H54 (cell line): ENCODE data around the gene IFI16.
"Not testable (repeated sequence)": the region's sequence is repeated elsewhere in the genome, so short reads cannot be mapped to it uniquely, and the experiment has no call there.

ENCODE experiments used
- DNase-seq: peaks from one replicate; pipeline ENCODE4 v3.0.0; 2011; ENCODE audit warnings: low spot score, mixed read lengths; ENCODE audit not compliant: insufficient read length
- FAIRE-seq: peaks from 3 replicates; lab custom pipeline; 2011; peaks lifted over from hg19 to GRCh38; lab: Jason Lieb, UNC
- POLR2A ChIP-seq: IDR thresholded peaks from 2 replicates; pipeline ENCODE4 v1.6.1; 2011; ENCODE audit warnings: low read depth, mild to moderate bottlenecking, low read length

IFI16 gene

DNA sequence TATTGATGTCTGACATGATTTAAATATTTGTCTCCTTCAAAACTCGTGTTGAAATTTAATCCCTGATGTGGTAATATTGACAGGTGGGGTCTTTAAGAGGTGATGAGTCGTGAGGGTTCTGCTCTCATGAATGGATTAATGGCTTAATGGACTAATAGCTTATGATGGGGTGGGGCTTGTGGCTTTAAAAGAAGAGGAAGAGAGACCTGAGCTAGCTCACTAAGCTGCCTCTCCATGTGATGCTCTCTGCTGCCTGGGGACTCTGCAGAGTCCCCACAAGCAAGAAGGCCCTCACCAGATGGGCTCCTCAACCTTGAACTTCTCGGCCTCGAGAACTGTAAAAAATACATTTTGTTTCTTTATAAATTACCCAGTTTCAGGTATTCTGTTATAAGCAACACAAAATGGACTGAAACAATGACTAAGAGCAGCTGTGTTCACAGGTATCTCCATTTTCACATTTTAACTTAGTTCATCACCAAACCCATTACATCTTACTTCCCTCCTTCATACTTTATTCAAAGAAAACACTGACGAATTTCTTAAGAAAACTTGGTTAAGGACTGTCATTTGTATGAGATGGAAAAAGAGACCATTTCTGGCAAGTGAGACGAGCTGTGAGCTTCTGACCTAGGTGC is 79.0 kb downstream of the IFI16 start:
- DNase-seq (no peak), FAIRE-seq (no peak)

DNA sequence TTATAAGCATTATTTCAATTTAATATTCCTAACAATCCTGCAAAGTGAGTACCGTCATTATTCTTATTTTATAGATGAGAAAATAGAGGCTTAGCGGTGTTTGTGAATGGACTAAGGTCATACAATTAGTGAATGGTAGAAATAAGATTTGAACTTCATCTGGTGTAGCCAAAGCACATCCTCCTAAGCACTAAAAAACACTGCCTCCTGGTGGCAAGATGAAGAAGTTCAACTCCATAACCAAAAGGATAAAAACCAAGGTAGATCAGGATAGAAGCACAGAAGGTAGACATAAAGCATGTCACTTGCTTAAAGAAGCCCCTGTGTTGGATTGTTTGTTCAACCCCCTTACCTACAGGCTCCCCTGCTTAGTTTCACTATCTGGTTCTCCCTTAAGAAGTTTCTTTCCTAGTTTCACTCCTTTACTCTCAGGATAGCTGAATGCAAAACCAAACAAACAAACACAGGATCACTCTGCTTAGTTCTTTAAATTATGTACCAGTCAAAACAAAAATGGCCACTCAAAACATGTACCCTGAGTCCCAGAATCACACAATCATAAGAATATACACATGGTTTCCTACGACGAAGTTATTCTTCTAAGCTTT is 79.6 kb downstream of the IFI16 start:
- DNase-seq (no peak), FAIRE-seq (no peak)
- TF ChIP-seq POLR2A = no peak

More for the DNA sequence above, 79.0 kb downstream of the IFI16 start:
- no peak for TF ChIP-seq POLR2A

DNA sequence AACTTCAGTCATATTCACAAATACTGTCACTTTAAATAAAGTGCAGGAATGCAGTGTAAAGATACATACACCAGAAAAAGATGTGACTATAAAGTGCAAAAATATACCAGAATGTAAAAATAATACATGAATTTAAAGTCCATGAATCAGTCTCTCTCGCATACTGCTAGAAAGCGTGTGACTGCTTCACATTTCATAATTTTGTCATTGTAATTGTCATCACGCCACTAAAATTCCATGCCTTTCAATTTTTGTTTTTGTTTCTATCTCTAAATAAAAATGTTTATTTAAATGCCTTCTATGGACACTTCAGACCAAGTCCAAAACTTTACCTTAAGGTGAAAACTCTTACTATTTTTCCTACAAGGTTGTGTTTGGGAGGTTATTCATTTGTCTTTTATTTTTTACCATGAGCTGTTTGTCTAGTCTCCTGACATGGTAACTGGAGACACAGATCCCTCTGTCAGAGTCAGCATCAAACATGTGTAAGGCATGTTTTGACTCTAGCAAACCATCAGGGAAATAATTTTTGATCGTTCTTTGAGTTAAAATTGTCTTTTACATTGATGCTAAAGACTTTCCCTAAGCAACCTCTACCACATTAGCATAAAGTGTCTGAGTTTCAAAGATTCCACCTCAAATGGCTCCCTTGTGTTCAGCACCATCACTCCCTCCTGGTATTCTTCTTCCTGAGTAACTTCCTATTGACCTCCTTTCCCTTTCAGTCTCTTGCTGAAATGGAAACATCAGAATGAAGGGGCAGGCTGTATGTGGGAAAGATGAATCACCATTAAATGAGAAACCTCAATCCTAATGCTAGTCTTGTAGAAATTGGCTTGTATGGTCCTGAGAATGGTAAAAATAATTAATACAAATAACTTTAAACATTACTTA is 80.8 kb downstream of the IFI16 start:
- no peak for TF ChIP-seq POLR2A
- DNase-seq (no peak), FAIRE-seq (no peak)

- no peak for TF ChIP-seq POLR2A
- DNase-seq = no peak
- no peak for FAIRE-seq
Observed at GRCh38 chr1:159091180-159091560, 81.5 kb downstream of the IFI16 start.

DNA sequence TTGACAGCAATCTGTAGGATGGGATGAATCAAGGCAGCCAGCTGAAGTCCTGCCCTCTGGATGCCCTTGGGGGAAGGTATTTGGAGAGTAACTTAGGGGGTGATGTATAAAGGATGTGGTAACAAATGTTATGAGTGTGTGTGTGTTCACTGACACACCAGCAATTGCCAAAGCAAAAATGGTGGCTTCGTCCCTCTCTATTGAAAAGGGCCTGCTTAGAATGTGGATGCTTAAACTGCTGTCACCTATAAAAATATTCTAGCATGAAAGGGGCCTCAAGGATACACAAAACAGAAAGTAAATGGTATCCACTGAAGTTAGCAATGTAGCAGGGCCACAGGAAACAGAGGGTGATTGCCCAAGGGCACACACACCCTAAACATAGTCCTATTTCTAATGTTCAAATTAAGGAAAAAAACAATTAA is 81.9 kb downstream of the IFI16 start:
- no peak for FAIRE-seq
- DNase-seq = no peak
- TF ChIP-seq POLR2A = no peak

DNA sequence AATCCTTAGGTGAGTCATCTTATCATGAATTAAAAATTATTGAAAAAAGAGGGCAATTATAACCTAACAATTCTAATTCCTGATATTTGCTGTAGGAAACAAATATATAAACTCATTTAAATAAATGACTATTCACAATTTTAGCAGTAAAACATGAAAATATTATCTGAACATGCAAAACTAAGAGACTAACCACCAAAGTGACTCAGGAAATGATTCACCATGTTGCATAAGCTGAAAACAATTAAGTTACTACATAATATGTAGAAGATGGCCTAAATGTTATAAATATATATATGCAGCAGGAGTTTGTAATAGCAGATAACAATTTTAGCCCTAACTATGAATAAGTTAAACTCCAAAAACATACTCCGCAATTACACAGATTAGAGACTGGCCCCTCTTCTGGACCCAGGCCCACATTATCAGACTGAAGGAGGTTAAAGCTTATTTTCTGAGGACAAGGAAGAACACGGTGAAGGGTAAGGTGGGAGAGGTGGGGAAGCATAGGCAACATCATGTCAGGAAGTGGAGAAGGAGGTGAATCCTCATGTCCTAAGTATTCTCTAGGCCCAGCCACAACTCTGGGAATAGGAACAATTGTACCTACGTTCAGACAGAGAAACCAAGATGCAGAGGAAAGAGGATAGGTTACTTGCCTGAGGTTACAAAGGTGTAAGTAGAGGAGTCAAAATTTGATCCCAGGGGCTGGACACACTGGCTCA is 82.5 kb downstream of the IFI16 start:
- TF ChIP-seq POLR2A = no peak
- no peak for DNase-seq
- no peak for FAIRE-seq

- no peak for FAIRE-seq
- DNase-seq = no peak
- TF ChIP-seq POLR2A = no peak
Observed at GRCh38 chr1:159098596-159098995, 88.9 kb downstream of the IFI16 start.

DNA sequence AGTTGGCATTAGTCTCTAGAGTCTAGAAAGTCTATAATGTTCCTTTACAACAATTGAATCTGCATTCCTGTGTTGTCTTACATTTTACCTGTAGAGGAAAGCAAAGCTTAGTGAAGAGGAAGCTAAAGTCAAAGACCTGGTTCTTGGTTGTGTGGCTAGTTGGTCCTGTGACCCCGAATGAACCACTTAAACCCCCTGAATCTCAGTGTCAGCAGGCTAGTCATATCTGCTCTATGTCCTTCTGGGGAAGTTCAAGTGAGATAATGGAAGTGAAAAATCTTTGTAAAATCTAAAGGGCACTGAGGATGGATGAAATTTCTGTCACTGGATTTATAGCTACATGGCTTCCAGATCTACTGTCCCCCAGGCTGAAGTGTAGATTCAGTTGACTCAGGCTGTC is 90.9 kb downstream of the IFI16 start:
- no peak for FAIRE-seq
- DNase-seq = no peak
- no peak for TF ChIP-seq POLR2A

DNA sequence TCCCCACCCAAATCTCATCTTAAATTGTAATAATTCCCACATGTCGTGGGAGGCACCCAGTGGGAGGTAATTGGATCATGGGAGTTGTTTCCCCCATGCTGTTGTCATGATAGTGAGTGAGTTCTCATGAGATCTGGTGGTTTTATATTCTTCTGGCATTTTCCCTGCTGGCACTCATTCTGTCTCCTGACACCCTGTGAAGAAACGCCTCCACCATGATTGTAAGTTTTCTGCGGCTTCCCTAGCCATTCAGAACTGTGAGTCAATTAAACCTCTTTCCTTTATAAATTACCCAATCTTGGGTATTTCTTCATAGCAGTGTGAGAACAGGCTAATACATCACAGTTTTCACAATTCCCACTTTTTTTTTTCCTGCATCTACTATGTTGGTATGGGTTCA is 93.3 kb downstream of the IFI16 start:
- not testable (repeated sequence) for DNase-seq, FAIRE-seq
